UCSD-AML1 (cell line): ENCODE data around the gene LTN1.
"Not testable (repeated sequence)": the region's sequence is repeated elsewhere in the genome, so short reads cannot be mapped to it uniquely, and the experiment has no call there.

Source experiments
- DNase-seq: peaks from one replicate; lab custom pipeline; 2025; ENCODE audit not compliant: unreplicated experiment; lab: John Stamatoyannopoulos, UW

LTN1 gene

GRCh38 chr21:28936036-28936435 is 56.6 kb downstream of the LTN1 start:
- DNase-seq: no peak

GRCh38 chr21:28932717-28933116 is 60.0 kb downstream of the LTN1 start:
- DNase-seq: no peak

- DNase-seq: not testable (repeated sequence)
Observed at GRCh38 chr21:28931708-28932372, 60.8 kb downstream of the LTN1 start.

- no peak for DNase-seq
Observed at GRCh38 chr21:28928578-28929420, 63.9 kb downstream of the LTN1 start.

- DNase-seq: no peak
Observed at GRCh38 chr21:28927130-28927529, 65.5 kb downstream of the LTN1 start.

- DNase-seq: no peak
Observed at GRCh38 chr21:28923439-28923975, 69.2 kb downstream of the LTN1 start.

- DNase-seq: no peak
Observed at GRCh38 chr21:28922368-28922767, 70.3 kb downstream of the LTN1 start.

- DNase-seq: no peak
Observed at GRCh38 chr21:28916150-28916893, 76.4 kb downstream of the LTN1 start.

- DNase-seq: no peak
Observed at GRCh38 chr21:28913071-28913470, 79.6 kb downstream of the LTN1 start.

GRCh38 chr21:28910280-28910887 is 82.3 kb downstream of the LTN1 start:
- DNase-seq: no peak

- DNase-seq: no peak
Observed at GRCh38 chr21:28908351-28908750, 84.3 kb downstream of the LTN1 start.

GRCh38 chr21:28906841-28907240 is 85.8 kb downstream of the LTN1 start:
- DNase-seq: no peak

GRCh38 chr21:28906236-28906635 is 86.4 kb downstream of the LTN1 start:
- DNase-seq: no peak

- no peak for DNase-seq
Observed at GRCh38 chr21:28904961-28905435, 87.7 kb downstream of the LTN1 start.

GRCh38 chr21:28903448-28903847 is 89.2 kb downstream of the LTN1 start:
- DNase-seq: no peak

- no peak for DNase-seq
Observed at GRCh38 chr21:28900481-28900880, 92.2 kb downstream of the LTN1 start.

- DNase-seq: no peak
Observed at GRCh38 chr21:28899744-28900143, 92.9 kb downstream of the LTN1 start.

GRCh38 chr21:28899220-28899619 is 93.5 kb downstream of the LTN1 start:
- DNase-seq: no peak

- no peak for DNase-seq
Observed at GRCh38 chr21:28893687-28894086, 99.0 kb downstream of the LTN1 start.

- no peak for DNase-seq
Observed at GRCh38 chr21:28892199-28893111, 100.2 kb downstream of the LTN1 start.
